Activated T-cell treated with anti-CD3 and anti-CD28 coated beads, Interleukin-2, amount 50 U/mL, for 24 hours (primary cell): ENCODE results near the gene TMPRSS13.

Source experiments
- DNase-seq: peaks from one replicate; pipeline ENCODE4 v3.0.0-alpha.2; 2020
- H3K27ac Mint-ChIP-seq: 2 replicates; pipeline ENCODE4 v1.8.0; 2020; ENCODE audit warnings: mild to moderate bottlenecking, mixed read lengths
- H3K27me3 Mint-ChIP-seq: 2 replicates; pipeline ENCODE4 v1.8.0; 2020; ENCODE audit warnings: mixed read lengths
- H3K36me3 Mint-ChIP-seq: 2 replicates; pipeline ENCODE4 v1.8.0; 2020; ENCODE audit warnings: low read depth, mixed read lengths
- H3K4me1 Mint-ChIP-seq: 2 replicates; pipeline ENCODE4 v1.8.0; 2020; ENCODE audit warnings: low read depth, mixed read lengths
- H3K4me3 Mint-ChIP-seq: 2 replicates; pipeline ENCODE4 v1.8.0; 2020; ENCODE audit warnings: mild to moderate bottlenecking, moderate library complexity, mixed read lengths
- H3K9me3 Mint-ChIP-seq: 2 replicates; pipeline ENCODE4 v1.8.0; 2020; ENCODE audit warnings: mixed read lengths

TMPRSS13 gene

GRCh38 chr11:117906126-117906525, 23.1 kb downstream of the TMPRSS13 start:
- no peak for DNase-seq
- no peaks in the 10 kb centered on the region for H3K27me3 Mint-ChIP-seq
- no peak overlapping the region for H3K27ac Mint-ChIP-seq
- no peak overlapping the region for H3K4me3 Mint-ChIP-seq
- no peaks in the 10 kb centered on the region for H3K9me3 Mint-ChIP-seq
- peaks cover 14% of the 10 kb centered on the region for H3K4me1 Mint-ChIP-seq
- no peaks in the 10 kb centered on the region for H3K36me3 Mint-ChIP-seq

- H3K27me3 Mint-ChIP-seq, result no peaks in the 10 kb centered on the region
- no peak overlapping the region for H3K27ac Mint-ChIP-seq
- DNase-seq, result peak; percentile 22
- no peaks in the 10 kb centered on the region for H3K36me3 Mint-ChIP-seq
- H3K4me3 Mint-ChIP-seq, result no peak overlapping the region
- H3K4me1 Mint-ChIP-seq, result peaks cover 14% of the 10 kb centered on the region
- H3K9me3 Mint-ChIP-seq, result no peaks in the 10 kb centered on the region
Measured at GRCh38 chr11:117905524-117905923, 23.7 kb downstream of the TMPRSS13 start.

DNA sequence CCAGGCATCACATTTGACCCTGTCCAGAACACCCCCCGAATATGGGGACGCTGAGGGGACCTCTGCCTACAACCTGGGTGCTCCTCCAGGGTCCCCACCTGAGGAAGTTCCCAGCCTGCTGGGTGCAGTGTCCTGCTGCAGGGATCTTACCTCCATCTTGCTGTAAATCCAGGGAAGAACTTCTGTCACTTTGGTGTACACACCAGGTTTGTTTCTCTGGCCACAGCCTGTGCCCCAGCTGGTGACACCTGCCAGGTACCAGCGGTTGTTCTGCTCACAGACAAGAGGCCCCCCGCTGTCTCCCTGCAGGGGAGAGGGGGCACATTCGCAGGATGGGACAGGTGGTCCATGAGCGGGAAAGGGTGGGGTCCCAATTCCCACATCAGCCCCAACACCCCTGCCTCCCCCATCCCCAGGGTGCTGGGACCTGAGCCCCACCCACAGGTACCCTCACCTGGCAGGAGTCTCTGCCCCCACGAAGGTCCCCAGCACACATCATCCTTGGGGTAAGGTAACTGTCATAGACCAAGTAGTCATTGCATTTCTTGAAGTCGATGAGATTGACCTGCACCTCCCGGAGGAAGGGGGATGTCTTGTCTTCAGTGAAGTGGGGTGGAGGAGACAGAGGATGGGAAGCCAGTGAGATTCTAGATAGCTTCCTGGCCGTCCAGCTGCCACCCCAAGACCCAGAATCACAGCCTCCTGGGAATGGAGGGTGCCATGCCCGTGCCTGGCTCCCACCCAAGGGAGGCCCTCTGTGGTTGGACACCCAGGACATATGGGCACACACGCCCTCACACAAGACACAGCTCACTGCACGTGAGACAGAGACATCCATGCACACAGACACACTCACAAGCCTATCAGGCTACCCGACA, 25.5 kb downstream of the TMPRSS13 start:
- H3K27ac Mint-ChIP-seq, result no peak overlapping the region
- no peaks in the 10 kb centered on the region for H3K9me3 Mint-ChIP-seq
- H3K4me1 Mint-ChIP-seq, result peaks cover 12% of the 10 kb centered on the region
- H3K36me3 Mint-ChIP-seq, result no peaks in the 10 kb centered on the region
- H3K4me3 Mint-ChIP-seq, result no peak overlapping the region
- H3K27me3 Mint-ChIP-seq, result no peaks in the 10 kb centered on the region
- peak; percentile 17 for DNase-seq

GRCh38 chr11:117902001-117902845, 27.0 kb downstream of the TMPRSS13 start:
- Mint-ChIP-seq H3K27ac (no peak overlapping the region), H3K4me3 (no peak overlapping the region), H3K9me3 (no peaks in the 10 kb centered on the region), H3K4me1 (peaks cover 3% of the 10 kb centered on the region), H3K27me3 (no peaks in the 10 kb centered on the region), H3K36me3 (no peaks in the 10 kb centered on the region)
- peak; percentile 11 for DNase-seq

DNA sequence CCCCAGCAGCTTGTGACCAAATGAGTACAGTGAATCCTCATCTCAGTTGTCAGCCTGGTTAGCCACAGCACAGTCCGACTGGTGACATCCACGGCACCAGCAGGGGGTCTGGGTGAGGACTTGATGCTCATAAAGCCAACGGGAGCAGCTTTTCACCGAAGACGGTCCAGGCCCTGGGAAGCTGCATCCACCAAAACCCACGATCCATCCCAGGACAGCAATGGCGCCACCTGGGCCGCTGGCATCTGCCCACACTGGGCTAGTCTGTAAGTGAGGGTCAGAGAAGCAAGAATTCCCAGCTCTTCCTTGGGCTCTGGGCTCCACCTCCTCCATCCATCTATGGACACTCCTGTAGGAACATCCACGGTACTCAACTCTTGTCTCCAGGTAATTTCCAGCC, 27.6 kb downstream of the TMPRSS13 start:
- no peaks in the 10 kb centered on the region for H3K27me3 Mint-ChIP-seq
- H3K4me1 Mint-ChIP-seq, result no peaks in the 10 kb centered on the region
- H3K9me3 Mint-ChIP-seq, result no peaks in the 10 kb centered on the region
- DNase-seq, result no peak
- no peaks in the 10 kb centered on the region for H3K36me3 Mint-ChIP-seq
- H3K4me3 Mint-ChIP-seq, result no peak overlapping the region
- H3K27ac Mint-ChIP-seq, result no peak overlapping the region

DNA sequence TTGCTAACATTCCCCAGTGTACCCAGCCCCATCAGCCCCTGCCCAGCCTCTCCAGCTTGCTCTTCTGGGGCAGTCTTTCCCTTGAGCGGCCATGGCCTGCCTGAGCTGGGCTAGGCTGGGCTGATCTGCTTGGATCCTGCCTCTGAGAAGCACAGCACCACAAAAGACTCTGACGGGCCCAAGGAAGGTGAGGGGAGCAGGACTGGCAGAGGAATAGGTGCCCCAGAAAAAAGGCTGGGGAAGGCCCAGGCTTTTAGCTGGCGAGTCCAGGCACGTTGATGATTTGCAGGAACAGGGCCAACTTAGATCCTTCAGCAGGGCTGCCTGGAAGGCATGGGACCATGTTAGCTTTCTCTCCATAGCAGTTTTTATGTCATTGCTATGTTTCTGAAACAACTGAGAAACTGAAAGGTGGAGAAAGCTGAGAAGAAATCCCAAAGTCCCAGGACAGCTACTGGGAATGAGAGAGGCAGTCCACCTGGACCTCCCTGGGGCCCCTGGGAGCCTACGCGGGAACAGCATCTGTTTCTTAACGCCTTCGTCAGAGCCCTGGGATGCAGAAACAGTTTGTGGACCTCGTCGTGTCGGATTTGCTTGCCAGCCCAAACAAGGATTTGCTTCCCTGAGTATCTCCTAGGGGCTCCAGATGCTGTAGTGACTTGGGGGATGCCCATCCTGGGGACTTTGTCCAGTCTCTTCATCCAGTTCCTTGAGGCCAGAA, 28.3 kb downstream of the TMPRSS13 start:
- no peak overlapping the region for H3K4me3 Mint-ChIP-seq
- peak; percentile 20 for DNase-seq
- no peaks in the 10 kb centered on the region for H3K9me3 Mint-ChIP-seq
- H3K4me1 Mint-ChIP-seq, result no peaks in the 10 kb centered on the region
- no peaks in the 10 kb centered on the region for H3K36me3 Mint-ChIP-seq
- no peaks in the 10 kb centered on the region for H3K27me3 Mint-ChIP-seq
- no peak overlapping the region for H3K27ac Mint-ChIP-seq

DNA sequence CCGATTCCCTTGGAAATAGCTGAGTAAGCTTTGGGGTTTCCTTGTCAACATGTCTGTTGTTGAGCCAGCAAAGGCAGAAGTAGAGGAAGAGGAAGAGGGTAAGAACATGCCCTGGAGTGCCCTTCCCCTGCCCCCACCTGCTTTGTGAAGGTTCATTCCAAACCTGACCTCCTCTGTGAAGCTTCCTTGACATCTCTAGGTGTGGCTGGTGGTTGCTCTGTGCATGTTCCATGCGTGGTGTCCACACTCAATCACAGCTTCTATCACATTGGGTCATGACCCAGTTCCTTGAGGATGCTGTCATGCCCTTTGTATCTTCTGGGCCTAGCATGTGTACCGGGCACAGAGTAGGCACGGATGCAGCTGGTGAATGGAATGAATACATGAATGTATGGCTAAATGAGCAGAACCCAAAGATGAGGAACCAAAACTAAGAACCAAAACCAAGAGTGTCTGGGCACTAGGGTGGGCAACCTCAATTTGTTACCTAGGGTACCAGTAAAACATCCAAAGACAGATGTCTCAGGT, 29.0 kb downstream of the TMPRSS13 start:
- Mint-ChIP-seq H3K36me3 (no peaks in the 10 kb centered on the region), H3K27ac (no peak overlapping the region), H3K9me3 (no peaks in the 10 kb centered on the region), H3K27me3 (no peaks in the 10 kb centered on the region), H3K4me3 (no peak overlapping the region), H3K4me1 (no peaks in the 10 kb centered on the region)
- peak; percentile 15 for DNase-seq

GRCh38 chr11:117898059-117898458, 31.1 kb downstream of the TMPRSS13 start:
- Mint-ChIP-seq H3K9me3 (peaks cover 2% of the 10 kb centered on the region), H3K4me1 (no peaks in the 10 kb centered on the region), H3K36me3 (no peaks in the 10 kb centered on the region), H3K4me3 (no peak overlapping the region), H3K27me3 (peaks cover 6% of the 10 kb centered on the region), H3K27ac (no peak overlapping the region)
- DNase-seq, result peak; percentile 12

DNA sequence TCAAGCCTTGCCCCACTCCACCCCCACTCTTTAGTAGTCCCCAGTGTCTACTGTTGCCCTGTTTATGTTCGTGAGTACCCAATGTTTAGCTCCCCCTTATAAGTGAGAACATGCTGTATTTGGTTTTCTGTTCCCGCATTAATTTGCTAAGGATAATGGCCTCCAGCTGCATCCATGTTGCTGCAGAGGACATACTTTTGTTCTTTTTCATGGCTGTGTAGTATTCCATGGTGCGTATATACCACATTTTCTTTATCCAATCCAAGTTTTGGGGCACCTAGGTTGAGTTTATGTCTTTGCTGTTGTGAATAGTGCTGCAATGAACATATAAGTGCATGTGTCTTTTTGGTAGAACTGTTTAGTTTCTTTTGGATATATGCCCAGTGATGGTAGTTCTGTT, 36.6 kb downstream of the TMPRSS13 start:
- DNase-seq, result no peak
- H3K27me3 Mint-ChIP-seq, result peaks cover 9% of the 10 kb centered on the region
- peaks cover 18% of the 10 kb centered on the region for H3K9me3 Mint-ChIP-seq
- H3K4me1 Mint-ChIP-seq, result no peaks in the 10 kb centered on the region
- H3K4me3 Mint-ChIP-seq, result no peak overlapping the region
- no peaks in the 10 kb centered on the region for H3K36me3 Mint-ChIP-seq
- no peak overlapping the region for H3K27ac Mint-ChIP-seq

DNA sequence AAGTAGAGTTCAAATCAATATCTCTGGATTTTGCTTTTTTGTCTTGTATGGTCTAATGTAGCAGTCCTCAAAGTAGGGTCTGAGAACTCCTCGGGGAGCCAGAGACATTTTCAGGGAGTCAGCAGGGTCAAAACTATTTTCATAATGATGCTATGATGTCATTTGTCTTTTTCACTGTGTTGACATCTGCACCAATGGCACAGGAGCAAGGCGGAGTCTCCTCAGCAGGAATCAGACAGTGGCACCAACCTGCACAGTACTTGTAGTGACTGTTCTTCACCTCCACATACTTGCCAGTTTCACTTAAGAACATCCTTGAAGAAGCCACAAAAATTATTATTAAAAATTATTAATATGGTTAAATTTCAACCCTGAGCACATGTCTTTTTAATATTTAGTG, 37.8 kb downstream of the TMPRSS13 start:
- Mint-ChIP-seq H3K27ac (no peak overlapping the region), H3K36me3 (no peaks in the 10 kb centered on the region)

DNA sequence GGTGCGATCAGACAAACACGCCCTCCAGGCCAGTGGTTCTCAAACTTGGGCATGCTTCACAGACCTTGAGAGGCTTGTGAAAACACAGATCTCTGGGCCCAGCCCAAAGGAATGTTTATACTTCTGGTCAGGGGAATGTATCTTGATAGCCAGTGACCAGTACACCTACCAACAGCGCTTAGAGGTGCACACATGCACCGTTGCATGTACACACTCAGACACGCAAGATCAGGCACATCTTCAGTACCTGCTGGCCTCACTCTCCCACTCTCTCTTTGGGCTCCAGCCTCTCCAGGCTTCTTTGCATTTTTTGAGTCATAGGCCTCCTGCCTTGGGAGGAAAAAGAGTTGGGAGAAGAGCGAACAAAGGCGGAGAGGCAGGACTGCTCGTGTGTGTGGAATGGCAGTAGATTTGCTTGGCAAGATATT, 41.0 kb downstream of the TMPRSS13 start:
- no peak for DNase-seq
- peaks cover 2% of the 10 kb centered on the region for H3K4me1 Mint-ChIP-seq
- no peak overlapping the region for H3K27ac Mint-ChIP-seq
- no peak overlapping the region for H3K4me3 Mint-ChIP-seq
- H3K36me3 Mint-ChIP-seq, result no peaks in the 10 kb centered on the region
- peaks cover 4% of the 10 kb centered on the region for H3K27me3 Mint-ChIP-seq
- peaks cover 17% of the 10 kb centered on the region for H3K9me3 Mint-ChIP-seq

More for the DNA sequence above, 37.8 kb downstream of the TMPRSS13 start:
- H3K4me1 Mint-ChIP-seq, result no peaks in the 10 kb centered on the region
- peaks cover 18% of the 10 kb centered on the region for H3K9me3 Mint-ChIP-seq
- DNase-seq, result no peak
- H3K4me3 Mint-ChIP-seq, result no peak overlapping the region
- H3K27me3 Mint-ChIP-seq, result peaks cover 9% of the 10 kb centered on the region

DNA sequence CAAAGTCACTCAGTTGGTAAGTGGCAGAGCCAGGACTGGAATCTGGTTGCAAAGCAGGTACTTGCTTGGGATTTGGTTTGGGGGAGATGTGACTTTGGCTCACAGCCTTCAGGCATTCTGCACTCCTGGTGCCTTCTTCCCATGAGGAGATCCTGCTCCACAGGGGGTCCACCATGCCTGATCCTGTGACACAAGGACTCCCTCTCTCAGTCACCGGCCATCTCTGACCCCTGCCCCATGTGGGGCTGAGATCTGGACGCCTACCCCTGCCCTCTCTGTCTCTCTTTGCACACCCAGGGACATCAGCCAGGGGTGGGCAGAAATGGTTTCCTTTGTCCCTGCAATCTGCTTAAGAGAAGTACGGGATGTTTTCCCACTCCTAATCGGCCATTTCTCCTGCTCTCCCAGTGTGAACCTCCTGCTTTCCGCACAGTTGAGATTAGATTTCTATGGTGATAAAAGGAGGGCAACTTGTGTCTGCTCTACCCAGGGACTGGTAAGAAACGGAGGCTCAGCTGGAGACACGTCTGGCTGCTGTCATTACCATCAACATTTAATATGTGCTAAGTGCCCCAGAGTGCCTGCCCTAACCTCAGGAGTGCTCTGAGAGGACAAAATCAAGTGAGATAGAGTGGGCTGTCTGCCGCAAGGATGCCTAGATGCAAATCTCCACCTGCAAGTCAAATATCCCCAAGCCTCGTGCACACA, 41.6 kb downstream of the TMPRSS13 start:
- H3K36me3 Mint-ChIP-seq, result no peaks in the 10 kb centered on the region
- DNase-seq, result no peak
- no peaks in the 10 kb centered on the region for H3K27me3 Mint-ChIP-seq
- no peak overlapping the region for H3K4me3 Mint-ChIP-seq
- H3K4me1 Mint-ChIP-seq, result peaks cover 2% of the 10 kb centered on the region
- H3K9me3 Mint-ChIP-seq, result peaks cover 12% of the 10 kb centered on the region
- no peak overlapping the region for H3K27ac Mint-ChIP-seq

DNA sequence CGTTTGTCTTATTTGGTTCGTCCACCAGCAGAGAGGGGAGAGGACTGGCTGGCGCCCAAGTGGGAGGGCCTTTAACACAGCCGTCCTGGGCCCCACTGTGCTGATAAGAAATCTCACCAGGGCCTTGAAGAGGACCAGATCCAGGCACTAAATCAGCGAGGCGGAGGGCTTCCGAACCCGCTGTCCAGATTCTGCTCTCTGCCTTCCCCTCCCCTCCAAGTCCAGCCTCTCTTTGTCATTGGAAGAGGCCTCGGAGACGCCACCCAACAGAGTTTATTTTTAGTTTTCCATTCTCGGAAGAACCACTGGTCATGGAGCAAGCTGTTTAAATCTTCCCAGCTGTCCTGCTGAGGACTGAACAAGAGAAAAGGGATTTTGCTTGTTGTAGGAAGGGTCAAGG, 43.4 kb downstream of the TMPRSS13 start:
- Mint-ChIP-seq H3K27me3 (peaks cover 7% of the 10 kb centered on the region), H3K4me1 (peaks cover 2% of the 10 kb centered on the region), H3K27ac (no peak overlapping the region), H3K4me3 (no peak overlapping the region), H3K36me3 (no peaks in the 10 kb centered on the region), H3K9me3 (peaks cover 5% of the 10 kb centered on the region)
- DNase-seq, result no peak

DNA sequence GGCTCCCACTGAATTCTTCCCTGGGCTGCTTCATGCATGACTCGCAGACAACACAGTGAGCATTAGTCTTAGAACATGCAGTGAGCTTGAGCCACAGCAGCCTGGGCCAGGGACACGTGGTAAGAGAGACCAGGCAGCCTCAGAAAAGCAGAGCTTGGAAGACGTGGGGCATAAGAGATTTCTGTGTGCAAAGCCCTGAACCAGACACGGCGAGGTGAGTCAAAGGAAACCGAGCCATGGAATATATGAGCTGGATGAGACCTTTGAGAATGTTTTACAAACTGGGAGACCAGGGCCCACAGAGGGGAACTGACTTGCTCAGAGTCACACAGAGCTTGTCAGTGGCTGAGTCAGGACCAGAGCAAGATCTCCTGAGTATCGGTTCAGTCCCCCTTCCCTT, 44.2 kb downstream of the TMPRSS13 start:
- peaks cover 2% of the 10 kb centered on the region for H3K4me1 Mint-ChIP-seq
- H3K4me3 Mint-ChIP-seq, result no peak overlapping the region
- H3K27me3 Mint-ChIP-seq, result peaks cover 7% of the 10 kb centered on the region
- no peak overlapping the region for H3K27ac Mint-ChIP-seq
- DNase-seq, result no peak
- H3K36me3 Mint-ChIP-seq, result no peaks in the 10 kb centered on the region
- H3K9me3 Mint-ChIP-seq, result peaks cover 3% of the 10 kb centered on the region
